Measurements from ENCODE around the gene SEC16A. TPM values are rescaled to one million over a fixed set of nuclear protein-coding genes. Genes with fewer than 3 reads are reported as not detected.
"Not testable (repeated sequence)": the region's sequence is repeated elsewhere in the genome, so short reads cannot be mapped to it uniquely, and the experiment has no call there.

The SEC16A gene
- total RNA-seq, 1 donor from 2014 or later = 78.8 TPM

DNA sequence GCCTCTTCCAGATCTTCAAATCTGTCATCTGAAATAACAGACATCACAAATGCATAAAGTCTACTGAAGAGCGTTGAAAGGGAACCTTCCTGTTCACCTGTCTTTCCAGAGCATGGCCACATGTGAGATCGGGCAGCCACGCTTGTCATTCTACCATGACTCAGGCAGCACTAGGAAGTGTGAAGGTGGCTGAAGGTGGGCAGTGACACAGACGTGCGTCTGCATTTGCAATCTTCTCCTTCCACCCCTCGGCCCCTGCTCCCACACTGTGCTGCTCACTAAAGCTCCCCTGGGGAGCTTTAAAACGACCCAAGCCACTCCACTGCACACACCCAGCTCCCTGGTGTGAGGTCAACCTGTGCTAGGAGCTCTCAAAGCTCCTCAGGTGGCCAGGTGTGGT lies 74.9 kb downstream of the SEC16A start:
- intact Hi-C loops (cut with micrococcal nuclease) = loop anchor here (10.0 kb wide), 1 partner anchor 163 kb away; the partner anchor contains the start of gene QSOX2
- POLR2A ChIA-PET = no interaction called here
- Mint-ChIP-seq H3K4me3 (peak overlapping the region; percentile 38), H3K27ac (no peak overlapping the region), H3K9me3 (no peaks in the 10 kb centered on the region), H3K4me1 (peaks cover 65% of the 10 kb centered on the region), H3K36me3 (ENCODE audit: low read depth) (peaks cover 47% of the 10 kb centered on the region), H3K27me3 (no peaks in the 10 kb centered on the region)
- no peak for DNase-seq
- CTCF ChIA-PET = no interaction called here
- TF ChIP-seq, protein P1, sequence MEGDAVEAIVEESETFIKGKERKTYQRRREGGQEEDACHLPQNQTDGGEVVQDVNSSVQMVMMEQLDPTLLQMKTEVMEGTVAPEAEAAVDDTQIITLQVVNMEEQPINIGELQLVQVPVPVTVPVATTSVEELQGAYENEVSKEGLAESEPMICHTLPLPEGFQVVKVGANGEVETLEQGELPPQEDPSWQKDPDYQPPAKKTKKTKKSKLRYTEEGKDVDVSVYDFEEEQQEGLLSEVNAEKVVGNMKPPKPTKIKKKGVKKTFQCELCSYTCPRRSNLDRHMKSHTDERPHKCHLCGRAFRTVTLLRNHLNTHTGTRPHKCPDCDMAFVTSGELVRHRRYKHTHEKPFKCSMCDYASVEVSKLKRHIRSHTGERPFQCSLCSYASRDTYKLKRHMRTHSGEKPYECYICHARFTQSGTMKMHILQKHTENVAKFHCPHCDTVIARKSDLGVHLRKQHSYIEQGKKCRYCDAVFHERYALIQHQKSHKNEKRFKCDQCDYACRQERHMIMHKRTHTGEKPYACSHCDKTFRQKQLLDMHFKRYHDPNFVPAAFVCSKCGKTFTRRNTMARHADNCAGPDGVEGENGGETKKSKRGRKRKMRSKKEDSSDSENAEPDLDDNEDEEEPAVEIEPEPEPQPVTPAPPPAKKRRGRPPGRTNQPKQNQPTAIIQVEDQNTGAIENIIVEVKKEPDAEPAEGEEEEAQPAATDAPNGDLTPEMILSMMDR (IDR thresholded peaks at IDR 0.05) = no peak
- no peak for ATAC-seq (ENCODE audit: low read depth)

DNA sequence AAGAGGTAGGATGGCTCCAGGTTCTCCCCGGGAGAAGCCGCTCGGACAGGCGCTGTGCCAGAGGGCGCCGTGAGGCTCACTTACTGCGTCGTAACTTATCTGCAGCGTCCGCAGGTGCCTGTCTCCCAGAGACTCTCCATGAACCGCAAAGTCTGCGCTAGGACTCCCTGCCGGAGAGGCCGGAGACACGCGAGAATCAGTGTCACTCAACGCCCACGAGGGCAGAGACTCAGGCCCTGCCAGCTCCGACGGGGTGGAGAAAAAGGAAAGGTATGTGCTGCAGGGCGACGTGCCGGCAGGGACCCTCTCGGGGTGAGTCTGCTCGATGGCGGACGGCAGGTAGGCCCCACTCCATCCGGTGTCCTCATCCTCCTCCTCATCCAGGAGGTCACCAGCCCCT lies 75.8 kb downstream of the SEC16A start:
- DNase-seq; ATAC-seq (ENCODE audit: low read depth); POLR2A ChIA-PET; CTCF ChIA-PET; H3K4me3 Mint-ChIP-seq; H3K27ac Mint-ChIP-seq; H3K27me3 Mint-ChIP-seq; H3K9me3 Mint-ChIP-seq: not testable (repeated sequence)
- Mint-ChIP-seq H3K4me1 (peaks cover 66% of the 10 kb centered on the region), H3K36me3 (ENCODE audit: low read depth) (peaks cover 47% of the 10 kb centered on the region)
- intact Hi-C loops (cut with micrococcal nuclease) = loop anchor here (10.0 kb wide), 1 partner anchor 162 kb away; the partner anchor contains the start of gene QSOX2

DNA sequence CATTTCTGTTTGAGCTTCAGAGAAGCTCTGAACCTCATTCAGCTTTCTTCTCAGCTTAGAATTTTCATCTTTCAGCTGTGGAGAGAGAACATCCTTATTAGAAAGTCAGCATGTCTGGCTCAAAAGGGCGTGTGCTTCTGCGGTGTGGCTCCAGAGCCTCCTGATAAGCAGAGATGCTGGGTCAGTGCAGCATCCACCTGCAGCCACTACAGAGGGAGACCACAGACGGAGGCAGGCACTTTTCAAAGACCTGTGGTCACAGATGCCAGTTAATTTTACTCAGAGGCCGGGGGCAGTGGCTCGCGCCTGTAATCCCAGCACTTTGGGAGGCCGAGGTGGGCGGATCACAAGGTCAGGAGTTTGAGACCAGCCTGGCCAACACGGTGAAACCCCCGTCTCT lies 76.9 kb downstream of the SEC16A start:
- intact Hi-C loops (cut with micrococcal nuclease) = loop anchor here (10.0 kb wide), 1 partner anchor 161 kb away; the partner anchor contains the start of gene QSOX2
- H3K27me3 Mint-ChIP-seq; POLR2A ChIA-PET; DNase-seq; H3K9me3 Mint-ChIP-seq; H3K4me3 Mint-ChIP-seq; ATAC-seq (ENCODE audit: low read depth); CTCF ChIA-PET: not testable (repeated sequence)
- peak overlapping the region; percentile 24 for H3K27ac Mint-ChIP-seq
- H3K36me3 Mint-ChIP-seq (ENCODE audit: low read depth) = peaks cover 49% of the 10 kb centered on the region
- H3K4me1 Mint-ChIP-seq = peaks cover 60% of the 10 kb centered on the region

DNA sequence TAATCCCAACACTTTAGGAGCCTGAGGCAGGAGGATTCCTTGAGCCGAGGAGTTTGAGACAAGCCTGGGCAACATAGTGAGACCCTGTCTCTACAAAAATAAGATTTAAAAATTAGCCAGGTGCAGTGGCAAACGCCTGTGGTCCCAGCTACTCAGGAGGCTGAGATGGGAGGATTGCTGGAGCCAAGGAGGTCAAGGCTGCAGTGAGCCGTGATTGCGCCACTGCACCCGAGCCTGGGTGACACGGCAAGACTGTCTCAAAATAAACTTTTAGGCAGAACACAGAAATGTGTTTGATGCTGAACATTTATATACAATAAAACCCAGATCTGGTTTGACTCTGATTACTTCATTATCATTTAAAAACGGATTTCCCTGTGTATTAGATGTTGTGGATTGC lies 77.4 kb downstream of the SEC16A start:
- peaks cover 64% of the 10 kb centered on the region for H3K4me1 Mint-ChIP-seq
- no peak for DNase-seq
- ATAC-seq (ENCODE audit: low read depth) = no peak
- intact Hi-C loops (cut with micrococcal nuclease) = loop anchor here (10.0 kb wide), 1 partner anchor 161 kb away; the partner anchor contains the start of gene QSOX2
- ChIA-PET CTCF (no interaction called here), POLR2A (interaction anchor here (0.5 kb wide), 1 partner anchor 55 kb away, joined by 5 read pairs; no protein-coding TSS in a partner anchor)
- TF ChIP-seq, protein P1 (IDR thresholded peaks at IDR 0.05) = no peak
- peak overlapping the region; percentile 85 for H3K27ac Mint-ChIP-seq
- peaks cover 49% of the 10 kb centered on the region for H3K36me3 Mint-ChIP-seq (ENCODE audit: low read depth)
- H3K9me3 Mint-ChIP-seq = no peaks in the 10 kb centered on the region
- no peak overlapping the region for H3K4me3 Mint-ChIP-seq
- no peaks in the 10 kb centered on the region for H3K27me3 Mint-ChIP-seq

DNA sequence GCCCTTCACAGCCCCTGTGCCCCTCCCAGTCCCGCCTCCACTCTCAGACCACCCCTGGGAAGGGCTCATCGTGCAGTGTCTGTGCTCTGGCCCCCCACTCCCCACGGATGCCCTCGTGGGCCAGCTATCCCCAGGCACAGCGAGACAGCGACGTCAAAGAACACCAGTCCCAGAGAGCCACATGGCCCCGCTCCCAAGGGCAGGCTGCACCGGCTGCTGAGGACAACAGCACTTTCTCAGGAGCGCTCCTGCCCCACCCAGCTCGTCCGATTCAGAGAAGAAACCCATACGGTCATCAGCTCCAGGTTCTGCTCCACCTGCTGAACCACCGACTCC lies 78.1 kb downstream of the SEC16A start:
- Mint-ChIP-seq H3K4me3 (peak overlapping the region; percentile 52), H3K36me3 (ENCODE audit: low read depth) (peaks cover 49% of the 10 kb centered on the region), H3K9me3 (no peaks in the 10 kb centered on the region), H3K4me1 (peaks cover 63% of the 10 kb centered on the region), H3K27ac (peak overlapping the region; percentile 85), H3K27me3 (no peaks in the 10 kb centered on the region)
- ChIA-PET CTCF (no interaction called here), POLR2A (interaction anchor here (0.5 to 2.0 kb wide), 6 partner anchors 34 to 836 kb away, joined by 3 to 9 read pairs (median 5); partner anchors contain the start of gene DNLZ)
- intact Hi-C loops (cut with micrococcal nuclease) = loop anchor here (5.0 to 10.0 kb wide), 2 partner anchors 160 to 287 kb away; partner anchors contain the start of genes QSOX2 and TMEM250
- DNase-seq (no peak), ATAC-seq (ENCODE audit: low read depth) (no peak)
- TF ChIP-seq, protein P1 (IDR thresholded peaks at IDR 0.05) = no peak

DNA sequence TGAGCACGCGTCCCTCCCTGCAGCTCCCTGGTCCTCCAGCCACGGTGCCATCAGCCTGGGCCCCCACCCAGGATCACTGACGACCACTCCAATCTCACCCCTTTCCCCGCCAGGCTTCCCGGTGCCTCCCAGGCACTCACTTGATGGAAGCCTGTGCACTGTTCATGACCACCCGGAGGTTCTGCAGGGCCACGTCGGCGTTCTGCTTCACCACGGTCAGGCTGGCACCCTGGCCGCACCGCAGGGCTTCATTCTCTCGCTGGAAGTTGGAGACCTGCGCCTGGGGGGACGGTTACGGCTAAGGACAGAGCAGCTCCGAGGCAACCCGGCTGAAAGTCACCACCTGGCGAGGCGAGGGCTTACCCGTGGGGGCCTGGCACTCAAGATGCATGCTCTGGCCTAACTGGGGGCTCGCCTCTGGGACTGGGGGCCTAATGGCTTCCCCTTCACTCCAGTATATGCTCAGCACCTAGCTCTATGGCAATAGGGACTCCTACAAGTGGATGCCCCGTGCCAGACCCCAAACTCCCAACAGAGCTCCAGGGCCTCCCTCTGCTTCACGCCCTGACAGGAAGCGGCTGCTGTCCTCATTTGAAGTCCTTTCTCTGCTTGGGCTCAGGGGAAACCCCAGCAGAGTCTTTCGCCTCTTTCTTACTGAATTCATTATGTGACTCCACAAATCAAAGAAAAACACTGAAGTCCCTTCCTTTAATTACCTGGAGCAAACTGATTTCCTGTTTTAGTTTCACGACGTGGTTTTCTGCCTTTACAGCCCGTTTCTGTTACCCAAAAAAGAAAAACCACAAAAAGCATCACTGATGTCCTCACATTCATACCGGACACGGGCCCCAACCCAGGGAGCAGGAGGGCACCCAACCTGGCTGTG lies 78.7 kb downstream of the SEC16A start:
- no peak for DNase-seq
- CTCF ChIA-PET = no interaction called here
- peak overlapping the region; percentile 85 for H3K27ac Mint-ChIP-seq
- POLR2A ChIA-PET = interaction anchor here (0.5 to 2.0 kb wide), 7 partner anchors 9 to 836 kb away, joined by 3 to 9 read pairs (median 4); partner anchors contain the start of gene DNLZ
- H3K4me3 Mint-ChIP-seq = peak overlapping the region; percentile 52
- H3K27me3 Mint-ChIP-seq = no peaks in the 10 kb centered on the region
- intact Hi-C loops (cut with micrococcal nuclease) = loop anchor here (5.0 to 10.0 kb wide), 2 partner anchors 159 to 287 kb away; partner anchors contain the start of genes QSOX2 and TMEM250
- TF ChIP-seq, protein P1 (IDR thresholded peaks at IDR 0.05) = no peak
- H3K9me3 Mint-ChIP-seq = no peaks in the 10 kb centered on the region
- ATAC-seq (ENCODE audit: low read depth) = peak; percentile 18
- H3K4me1 Mint-ChIP-seq = peaks cover 59% of the 10 kb centered on the region
- peaks cover 50% of the 10 kb centered on the region for H3K36me3 Mint-ChIP-seq (ENCODE audit: low read depth)

Measured in activated B cell treated with CpG ODN at 0.5 μM for 24 hours (primary cell).